HG03460 (cell line): ENCODE measurements around the gene SLC51B.
"Not testable (repeated sequence)": the region's sequence is repeated elsewhere in the genome, so short reads cannot be mapped to it uniquely, and the experiment has no call there.

ENCODE experiments used
- ATAC-seq: cut with Tn5 transposase; IDR thresholded peaks from one replicate; pipeline ENCODE4 v1.9.1; 2021; ENCODE audit not compliant: unreplicated experiment

Gene SLC51B

DNA sequence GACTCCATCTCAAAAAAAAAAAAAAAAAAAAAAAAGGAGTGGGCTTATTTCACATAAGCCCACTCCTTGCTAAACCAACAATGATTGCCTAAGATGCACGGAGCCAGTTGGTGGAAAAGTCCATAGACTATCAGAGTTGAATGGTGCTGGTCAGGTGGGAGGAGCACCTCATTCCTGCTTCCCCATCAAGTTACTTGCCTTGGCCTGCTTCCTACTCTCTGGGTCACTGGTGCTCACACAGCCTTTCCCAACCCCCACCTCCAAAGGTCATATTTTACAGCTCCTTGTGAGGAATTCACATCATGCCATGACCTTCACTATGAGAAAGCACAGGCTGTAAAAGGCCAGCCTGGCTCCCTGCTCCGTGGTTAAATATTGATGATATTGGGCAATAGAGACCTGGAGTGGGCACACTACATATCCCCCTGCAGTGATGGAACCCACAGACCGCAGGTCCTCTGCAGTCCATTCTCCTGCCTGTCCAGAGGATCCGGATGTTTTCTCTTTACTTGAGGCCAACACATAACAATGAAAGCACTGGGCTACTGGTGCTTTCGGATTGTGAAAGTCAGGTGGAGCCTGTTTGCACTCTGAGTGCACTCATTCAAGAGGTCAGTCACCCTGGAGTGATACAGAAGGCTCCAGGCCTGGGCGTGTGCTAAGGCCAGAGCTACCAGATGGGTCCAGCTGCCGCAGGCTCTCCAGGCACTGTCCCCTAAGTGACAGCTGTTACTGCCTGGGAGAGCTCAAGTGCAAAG is at the start of gene SLC51B:
TSS of gene SLC51B (plus strand) at position 664 of the 758 bp plus-strand sequence. CDS start 4,618 bp downstream, outside the sequence.
- ATAC-seq, result no peak

DNA sequence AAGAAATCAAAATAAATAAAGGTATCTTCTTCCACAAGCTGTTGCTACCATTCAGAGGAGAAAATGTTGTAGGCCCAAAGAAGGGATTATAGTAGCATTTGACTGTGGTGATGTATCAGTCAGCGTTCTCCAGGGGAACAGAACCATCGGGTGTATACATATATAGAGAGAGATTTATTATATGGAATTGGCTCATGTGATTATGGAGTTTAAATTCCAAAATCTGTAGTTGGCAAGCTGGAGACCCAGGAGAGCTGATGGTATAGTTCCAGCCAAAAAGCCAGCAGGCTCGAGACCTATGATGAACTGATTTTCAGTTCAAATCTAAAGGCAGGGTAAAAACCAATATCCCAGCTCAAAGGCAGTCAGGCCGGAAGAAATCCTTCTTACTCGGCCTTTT is 48.1 kb upstream of the SLC51B start:
- ATAC-seq, result no peak

DNA sequence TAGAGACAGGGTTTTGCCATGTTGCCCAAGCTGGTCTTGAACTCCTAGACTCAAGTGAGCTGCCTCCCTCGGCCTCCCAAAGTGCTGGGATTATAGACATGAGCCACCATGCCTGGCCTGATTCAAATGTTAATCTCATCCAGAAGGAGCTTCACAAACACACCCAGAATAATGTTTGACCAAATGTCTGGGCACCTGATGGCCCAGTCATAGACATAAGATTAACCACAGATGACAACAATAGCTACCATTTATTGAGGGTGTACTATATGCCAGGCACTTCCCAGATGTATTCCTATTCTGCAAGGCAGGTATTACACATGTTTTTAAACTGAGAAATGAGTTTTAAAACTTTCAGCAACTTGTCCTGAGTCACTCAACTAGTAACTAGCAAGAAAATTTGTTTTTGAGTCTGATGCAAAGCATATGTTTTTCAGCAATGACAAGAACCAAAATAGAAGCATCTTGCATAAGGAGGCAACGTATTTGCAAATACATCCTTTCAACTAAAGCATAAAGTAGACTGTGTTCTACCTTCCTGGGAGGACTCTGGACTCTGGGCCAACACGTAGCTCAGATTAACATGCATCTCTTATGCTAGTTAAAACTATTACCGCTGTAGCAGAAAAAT is 47.3 kb upstream of the SLC51B start:
- ATAC-seq, result no peak

DNA sequence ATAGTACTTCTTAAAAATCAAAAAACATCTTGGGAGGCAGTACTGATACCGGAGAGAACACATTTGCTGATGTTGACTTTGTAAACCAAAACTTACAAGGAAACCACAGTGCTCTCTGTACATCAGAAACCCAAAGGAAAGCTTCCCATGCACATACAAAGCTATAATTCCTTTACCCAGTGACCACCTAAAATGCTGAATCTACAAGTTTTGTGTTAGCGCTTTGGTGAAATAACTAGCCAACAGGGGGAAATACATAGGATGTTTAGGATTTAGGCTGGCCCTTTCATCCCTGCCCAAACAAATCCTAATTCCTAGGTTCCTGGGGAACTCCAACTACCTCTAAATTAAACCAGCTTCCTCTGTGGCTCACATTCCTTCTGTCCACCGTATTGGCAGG is 40.2 kb upstream of the SLC51B start:
- no peak for ATAC-seq

DNA sequence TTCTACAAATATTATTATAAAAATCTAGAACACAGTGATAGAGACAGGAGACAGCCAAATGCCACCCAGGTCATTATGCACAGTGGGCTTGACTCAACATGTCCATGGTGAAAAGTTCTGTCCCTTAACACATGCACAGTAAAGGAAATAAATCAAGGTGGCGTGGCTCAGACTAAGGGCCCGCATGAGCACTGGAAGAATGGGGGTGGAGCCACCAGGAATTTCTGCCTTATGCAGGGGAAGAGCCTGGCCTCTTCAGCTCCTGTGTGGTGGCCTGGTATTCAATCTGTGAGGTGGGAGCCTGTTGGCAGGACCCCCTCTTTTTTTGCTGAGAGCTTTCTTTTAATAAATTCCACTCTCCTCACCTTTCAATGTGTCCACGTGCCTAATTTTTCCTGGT is 38.3 kb upstream of the SLC51B start:
- no peak for ATAC-seq

DNA sequence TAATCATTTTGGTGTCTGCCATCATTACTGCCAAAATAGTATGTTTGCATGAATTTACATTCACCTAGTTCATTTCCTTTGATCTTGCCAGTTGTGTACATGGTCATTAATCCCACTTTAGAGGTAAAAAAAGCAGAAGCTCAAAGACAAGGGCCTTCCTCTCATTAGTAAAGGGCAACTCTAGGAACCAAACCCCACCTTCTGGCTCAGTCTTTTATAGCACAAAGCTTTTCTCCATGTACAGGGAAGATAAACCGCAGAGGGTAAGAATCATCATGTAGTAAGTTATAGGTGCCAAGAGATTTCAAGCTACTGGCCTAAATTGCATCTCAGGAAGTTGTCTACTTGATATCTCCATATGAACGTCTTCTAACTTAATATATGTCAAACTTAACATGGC is 36.2 kb upstream of the SLC51B start:
- ATAC-seq, result no peak

DNA sequence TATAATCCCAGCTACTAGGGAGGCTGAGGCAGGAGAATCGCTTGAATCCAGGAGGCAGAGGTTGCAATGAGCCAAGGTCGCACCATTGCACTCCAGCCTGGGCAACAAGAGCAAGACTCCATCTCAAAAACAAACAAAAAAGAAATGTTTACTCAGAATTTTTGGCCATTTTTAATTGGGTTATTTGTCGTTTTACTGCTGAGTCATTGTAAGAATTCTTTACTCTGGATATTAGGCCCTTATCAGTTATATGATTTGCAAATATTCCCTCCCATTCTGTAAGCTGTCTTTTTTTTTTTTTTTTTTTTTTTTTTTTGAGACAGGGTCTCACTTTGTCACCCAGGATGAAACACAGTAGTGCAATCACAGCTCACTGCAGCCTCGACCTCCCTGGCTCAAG is 34.0 kb upstream of the SLC51B start:
- not testable (repeated sequence) for ATAC-seq

DNA sequence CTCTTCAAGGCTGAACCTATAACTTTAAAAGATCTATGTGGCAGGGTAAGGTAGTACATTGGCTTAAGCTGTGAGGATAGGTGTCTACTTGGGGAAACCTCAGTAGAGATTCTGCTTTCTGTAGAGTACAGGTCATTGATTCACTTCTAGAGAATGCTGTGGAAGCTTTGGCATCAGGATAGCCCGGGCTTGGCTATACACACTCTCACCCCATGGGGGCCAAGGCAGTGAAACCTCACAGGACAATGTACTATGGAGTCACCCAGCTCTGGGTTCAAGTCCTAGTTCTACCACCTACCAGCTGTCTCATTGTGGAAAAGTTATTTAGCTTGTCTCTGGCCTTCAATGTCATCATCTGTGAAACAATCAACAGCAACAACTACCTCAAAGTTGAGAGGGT is 24.8 kb upstream of the SLC51B start:
- no peak for ATAC-seq

DNA sequence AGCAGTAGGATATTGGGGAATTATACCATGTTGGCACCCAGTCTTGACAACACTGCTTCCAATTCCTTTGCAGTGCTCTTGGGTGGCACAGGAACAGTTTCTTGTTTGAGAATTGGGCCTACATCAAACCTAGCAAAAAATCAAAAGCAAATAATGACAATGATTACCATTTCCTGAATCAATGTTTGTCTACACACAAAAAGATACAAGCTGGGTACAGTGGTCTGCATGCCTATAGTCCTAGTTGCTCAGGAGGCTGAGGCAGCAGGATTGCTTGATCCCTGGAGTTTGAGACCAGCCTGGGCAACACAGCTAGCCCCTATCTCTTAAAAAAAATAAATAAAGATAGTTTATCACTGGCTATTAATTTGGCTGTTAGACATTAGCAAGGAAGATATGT is 23.7 kb upstream of the SLC51B start:
- ATAC-seq, result no peak

DNA sequence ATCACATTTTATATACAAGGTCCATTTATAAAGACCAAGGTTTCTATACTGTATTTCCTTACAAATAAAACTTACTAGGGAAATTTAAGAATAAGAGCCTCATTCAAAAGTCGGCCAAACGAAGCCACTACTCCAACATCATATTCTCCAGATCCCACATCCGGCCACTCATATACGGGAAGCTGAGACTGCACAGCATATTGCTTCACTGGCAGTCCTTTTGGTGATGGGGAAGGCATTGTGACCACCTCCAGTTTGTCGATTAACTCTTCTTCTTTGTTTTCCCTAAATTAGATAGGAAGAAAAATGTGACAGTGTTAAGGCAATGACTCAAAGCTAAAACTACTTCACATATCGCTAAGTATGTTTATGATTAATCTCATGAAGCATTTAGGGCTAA is 18.4 kb upstream of the SLC51B start:
- ATAC-seq, result no peak

DNA sequence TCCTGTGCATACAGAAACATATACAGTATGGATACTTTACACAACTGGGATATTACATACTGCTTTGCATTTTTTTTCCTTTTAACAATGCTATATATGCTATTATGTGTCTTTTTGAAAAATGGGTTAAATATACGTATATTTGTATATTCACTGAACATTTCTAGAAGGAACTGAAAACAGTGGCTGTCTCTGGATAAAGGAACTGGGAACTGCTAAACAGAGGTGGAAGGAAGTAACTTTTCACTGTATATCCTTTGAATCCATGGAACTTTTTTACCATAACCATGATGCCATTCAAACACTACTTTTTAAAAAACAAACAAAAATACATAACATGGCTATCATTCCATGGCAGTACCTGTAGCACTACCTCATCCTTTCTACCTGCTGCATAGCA is 17.6 kb upstream of the SLC51B start:
- ATAC-seq, result no peak

DNA sequence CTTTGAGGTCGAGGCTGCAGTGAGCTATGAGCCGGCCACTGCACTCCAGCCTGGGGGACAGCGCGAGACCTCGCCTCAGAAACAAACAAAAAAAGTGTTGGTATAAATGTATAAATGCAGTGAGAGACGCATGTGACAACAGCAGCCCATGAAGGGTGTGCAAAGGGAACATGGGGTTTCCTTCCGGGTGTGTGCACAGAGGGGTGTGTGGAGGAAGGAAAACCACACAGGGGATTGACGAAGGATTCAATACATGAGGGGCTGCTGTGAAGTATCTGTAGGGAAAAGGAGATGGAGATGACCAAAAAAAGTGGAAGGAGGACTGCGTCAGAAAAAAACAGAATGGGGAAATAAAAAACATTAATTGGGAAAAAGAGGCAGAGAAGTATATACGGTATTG is 16.8 kb upstream of the SLC51B start:
- ATAC-seq, result no peak

DNA sequence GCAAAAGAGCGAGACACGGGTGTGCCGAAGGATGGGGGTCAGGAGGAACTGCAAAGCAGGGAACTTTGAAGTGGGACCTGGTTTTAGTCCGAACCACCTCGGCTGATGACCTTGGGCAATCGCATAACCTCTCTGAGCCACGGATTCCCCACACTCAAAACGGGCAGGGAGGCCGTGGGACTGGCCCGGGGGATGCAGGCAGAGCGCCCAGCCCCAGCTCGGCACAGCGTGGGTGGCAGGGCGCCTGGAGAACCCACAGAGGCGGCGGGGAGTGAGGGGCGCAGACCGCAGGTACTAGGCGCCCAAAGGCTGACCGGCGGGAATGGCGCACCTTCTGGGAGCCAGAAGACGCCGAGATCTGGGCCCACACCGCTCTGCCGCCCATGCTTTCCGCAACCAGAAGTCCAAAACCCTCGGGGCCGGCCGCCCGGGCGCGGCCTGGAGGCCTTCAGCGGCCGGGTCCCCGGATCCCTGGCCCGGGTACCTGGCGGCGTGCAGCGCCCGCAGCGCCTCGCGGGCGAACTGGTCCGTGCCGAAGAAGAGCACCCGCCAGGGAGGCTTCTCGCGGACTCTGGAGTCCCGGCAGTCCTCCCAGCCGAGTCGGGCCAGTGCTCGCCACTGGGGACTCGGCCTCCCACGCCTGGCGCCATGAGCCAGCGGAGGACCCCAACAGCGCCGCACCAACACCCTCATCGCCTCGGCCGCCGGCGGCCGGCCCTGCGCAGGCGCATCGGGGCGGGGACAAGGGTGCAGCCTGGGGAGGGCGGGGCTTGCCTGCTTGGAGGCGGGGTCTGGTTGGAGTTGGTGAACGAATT is 16.1 kb upstream of the SLC51B start, which contains the start of gene MTFMT:
TSS of gene MTFMT (minus strand) at position 719 of the 815 bp plus-strand sequence. CDS start at position 693, 26 bp downstream.
- ATAC-seq, result peak; percentile 56

DNA sequence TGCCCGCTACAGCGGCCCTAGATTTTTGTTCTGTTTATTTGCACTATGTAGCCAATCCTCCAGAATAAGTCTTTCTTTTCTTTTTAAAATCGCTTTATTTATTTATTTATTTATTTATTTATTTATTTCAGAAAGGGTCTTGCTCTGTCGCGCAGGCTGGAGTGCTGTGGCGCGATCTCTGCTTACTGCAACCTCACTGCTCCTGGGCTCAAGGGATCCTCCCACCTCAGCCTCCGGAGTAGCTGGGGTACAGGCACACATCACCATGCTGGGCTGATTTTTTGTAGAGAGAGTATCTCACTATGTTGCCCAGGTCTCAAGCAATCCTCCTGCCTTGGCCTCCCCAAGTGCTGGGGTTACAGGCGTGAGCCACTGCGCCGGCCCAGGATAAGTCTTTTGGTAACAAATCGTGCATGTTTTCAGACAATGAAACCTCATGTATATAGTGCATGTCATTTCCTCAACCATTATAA is 15.4 kb upstream of the SLC51B start:
- ATAC-seq, result no peak

DNA sequence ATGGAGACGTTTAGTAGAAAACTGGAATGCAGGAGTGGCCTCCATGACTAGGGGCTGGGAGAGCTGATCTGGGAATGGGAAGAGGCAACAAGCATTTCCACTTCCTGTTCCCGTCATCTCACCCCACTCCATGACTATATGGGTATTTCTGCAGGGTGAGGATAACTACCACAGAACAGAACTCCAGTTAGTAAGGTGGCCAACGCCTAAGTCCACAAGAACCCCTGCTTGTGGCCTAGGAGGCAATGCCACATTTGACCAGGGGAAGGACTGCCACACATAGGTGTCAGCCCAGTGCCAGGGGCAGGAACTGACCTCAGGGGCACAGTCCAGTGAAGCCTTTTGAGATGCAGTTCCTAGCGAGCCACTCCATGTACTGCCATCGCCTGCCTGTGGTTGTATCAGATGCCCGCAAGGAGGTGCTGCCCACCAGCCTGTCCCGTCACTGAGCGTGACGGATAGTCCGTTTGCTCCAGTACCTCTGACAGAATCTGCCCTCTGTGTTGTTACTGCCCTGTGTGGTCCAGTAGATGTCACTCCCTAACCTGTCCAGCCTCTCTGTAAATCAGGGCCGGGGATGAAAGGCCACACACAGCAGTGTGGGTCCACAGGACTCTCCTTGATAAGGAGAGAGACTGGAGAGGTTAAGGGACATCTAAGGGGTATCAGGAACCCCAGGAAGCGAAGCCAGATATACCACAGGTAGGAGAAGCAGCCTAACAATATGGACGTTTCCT is 12.2 kb upstream of the SLC51B start:
- ATAC-seq, result peak; percentile 38

DNA sequence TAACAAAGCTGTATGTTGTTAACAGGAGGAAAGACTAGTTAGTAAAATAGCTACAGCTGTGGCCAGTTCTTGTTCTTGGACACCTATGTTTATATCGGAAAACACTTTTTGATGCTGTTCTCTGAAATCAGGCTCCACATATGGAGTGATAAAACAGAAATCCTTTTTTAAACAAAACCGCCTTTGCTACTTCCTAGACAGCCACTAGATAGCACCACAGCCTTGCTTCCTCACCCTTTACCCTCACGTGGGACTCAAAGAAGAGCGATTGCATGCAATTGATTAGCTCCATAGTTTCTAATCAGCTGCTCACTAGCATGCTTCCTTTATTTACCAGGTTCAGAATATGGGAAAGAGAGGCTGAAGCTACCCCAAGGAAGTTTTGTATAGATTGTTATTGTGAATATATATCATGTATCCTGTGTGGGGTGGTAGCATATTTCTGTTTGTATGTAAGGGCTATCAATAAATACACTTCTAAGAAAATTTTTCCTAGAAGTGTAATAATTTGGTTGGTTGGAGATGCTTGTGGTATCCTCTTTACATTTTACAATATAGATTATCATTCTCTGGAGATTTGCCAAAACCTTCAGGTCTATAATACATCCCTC is 11.4 kb upstream of the SLC51B start:
- ATAC-seq, result no peak

DNA sequence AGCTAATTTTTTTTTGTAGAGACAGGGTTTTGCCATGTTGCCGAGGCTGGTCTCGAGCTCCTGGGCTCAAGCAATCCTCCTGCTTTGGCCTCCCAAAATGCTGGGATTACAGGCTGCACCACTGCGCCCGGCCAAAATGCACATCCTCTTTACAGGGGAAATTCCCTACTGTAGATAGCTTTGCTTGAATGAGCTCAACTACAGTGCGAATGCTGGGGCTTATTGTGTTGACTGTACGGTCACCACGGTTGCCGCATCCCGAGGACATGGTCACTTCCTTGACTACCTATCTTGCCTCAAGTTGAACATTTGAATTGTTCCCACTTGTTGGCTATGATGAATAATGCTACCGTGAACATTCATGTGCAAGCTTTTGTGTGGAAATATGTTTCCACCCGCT is 10.5 kb upstream of the SLC51B start:
- ATAC-seq, result no peak

DNA sequence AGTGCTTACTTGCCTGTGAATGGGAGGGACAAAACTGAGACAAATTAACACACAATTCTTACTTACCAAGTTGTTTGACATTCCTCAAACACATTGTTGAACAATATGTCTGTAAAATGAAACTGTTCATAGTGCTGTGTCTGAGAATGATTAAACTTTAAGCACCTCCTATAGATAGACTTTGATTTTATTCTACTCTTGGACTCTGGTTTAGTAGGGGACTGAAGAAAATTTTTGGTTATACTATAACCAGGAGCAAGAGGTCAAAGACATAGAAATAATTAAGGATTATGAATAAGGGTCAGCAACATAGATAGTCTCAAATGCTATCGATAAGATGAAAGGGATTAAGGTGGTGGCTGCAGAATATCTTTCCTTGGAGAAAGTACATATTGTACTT is 7.9 kb upstream of the SLC51B start:
- no peak for ATAC-seq

DNA sequence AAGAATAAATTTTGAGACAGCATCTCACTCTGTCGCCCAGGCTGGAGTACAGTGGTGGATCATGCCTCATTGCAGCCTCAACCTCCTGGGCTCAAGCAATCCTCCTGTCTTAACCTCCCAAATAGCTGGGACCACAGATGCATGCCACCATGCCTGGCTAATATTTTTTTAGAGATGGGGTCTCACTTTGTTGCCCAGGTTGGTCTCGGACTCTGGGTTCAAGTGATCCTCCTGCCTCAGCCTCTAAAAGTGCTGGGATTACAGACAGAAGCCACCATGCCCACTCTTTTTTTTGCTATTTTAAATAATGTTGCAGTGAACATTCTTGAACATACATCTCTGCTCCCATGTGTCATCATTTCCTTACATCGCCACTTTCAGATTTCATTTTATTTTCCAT is 6.8 kb upstream of the SLC51B start:
- no peak for ATAC-seq

DNA sequence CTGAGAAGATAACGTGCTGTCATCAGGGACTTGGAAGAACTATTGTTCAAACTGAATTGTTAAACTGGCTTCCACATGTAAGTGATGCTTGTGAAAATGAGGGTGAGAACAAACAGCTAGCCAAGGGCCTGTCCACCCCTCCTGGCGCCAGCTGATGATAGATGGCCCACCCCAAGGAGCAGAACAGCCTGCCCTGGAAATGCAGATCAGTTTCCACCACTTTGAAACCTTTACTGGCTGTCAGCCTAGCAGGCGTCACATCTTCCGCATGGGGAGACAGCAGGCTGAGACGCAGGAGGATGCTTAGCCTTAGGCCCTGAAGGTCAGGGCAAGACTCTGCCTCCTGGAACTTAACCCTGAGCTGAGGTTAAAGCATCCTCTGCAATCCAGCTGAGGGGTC is 6.4 kb upstream of the SLC51B start:
- ATAC-seq, result no peak

DNA sequence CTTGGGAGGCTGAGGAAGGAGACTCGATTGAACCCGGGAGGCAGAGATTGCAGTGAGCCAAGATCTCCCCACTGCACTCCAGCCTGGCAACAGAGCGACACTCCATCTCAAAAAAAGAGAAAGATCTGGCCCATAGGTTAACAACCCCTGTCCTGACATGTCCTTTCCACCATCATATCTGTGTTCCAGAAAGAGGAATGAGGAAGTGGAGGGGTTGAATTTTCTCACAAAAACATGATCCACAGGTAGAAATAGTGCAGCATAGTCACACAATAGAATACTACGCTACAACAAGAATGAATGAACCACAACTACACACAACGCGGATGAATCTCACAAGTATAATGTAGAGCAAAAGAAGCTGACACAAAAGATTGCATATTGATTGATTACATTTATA is 4.7 kb upstream of the SLC51B start:
- ATAC-seq, result no peak
